Fibroblast of lung (primary cell): ENCODE results near the gene POLR2M. TPM values are rescaled to one million over a fixed set of nuclear protein-coding genes. Genes with fewer than 3 reads are reported as not detected.

Experiments
- DNase-seq, 2 donors: peaks; one replicate each; pipeline versions ENCODE4 v3.0.0 to v3.0.0-alpha.2; 2010; ENCODE audit warnings: low read depth in 2 of 2
- H2AFZ ChIP-seq: 2 replicates; pipeline ENCODE4 v1.5.1; 2012; ENCODE audit warnings: low read length, control low read depth, inconsistent platforms
- H3K27ac ChIP-seq: 2 replicates; pipeline ENCODE4 v1.5.1; 2011; ENCODE audit warnings: low read length, control low read depth; ENCODE audit not compliant: insufficient read depth
- H3K27me3 ChIP-seq: 2 replicates; pipeline ENCODE4 v1.5.1; 2011; ENCODE audit warnings: mild to moderate bottlenecking, low read length; ENCODE audit not compliant: control insufficient read depth, insufficient read depth
- H3K36me3 ChIP-seq: 2 replicates; pipeline ENCODE4 v1.5.1; 2011; ENCODE audit warnings: low read length; ENCODE audit not compliant: control insufficient read depth, insufficient read depth
- H3K4me1 ChIP-seq: 2 replicates; pipeline ENCODE4 v1.5.1; 2011; ENCODE audit warnings: low read length; ENCODE audit not compliant: control insufficient read depth, insufficient read depth; ENCODE audit errors: extremely low read depth
- H3K4me2 ChIP-seq: 2 replicates; pipeline ENCODE4 v1.5.1; 2011; ENCODE audit warnings: low read length, control low read depth; ENCODE audit not compliant: insufficient read depth; ENCODE audit errors: extremely low read depth
- H3K4me3 ChIP-seq, 4 experiments: fragments of 200-600 bp in 1 of 4; sonication (generic) in 1 of 4; replicated peaks in 1 of 4; 2 replicates each; pipeline ENCODE4 v1.5.1; 2011 to 2016; ENCODE audit warnings: low read length in 4 of 4, low read depth in 3 of 4, mild to moderate bottlenecking in 3 of 4, control low read depth in 2 of 4, inconsistent platforms in 1 of 4, mixed read lengths in 1 of 4; ENCODE audit not compliant: insufficient read depth in 1 of 4; ENCODE audit errors: control extremely low read depth in 1 of 4
- H3K79me2 ChIP-seq: 2 replicates; pipeline ENCODE4 v1.5.1; 2012; ENCODE audit warnings: mild to moderate bottlenecking, low read length, inconsistent platforms; ENCODE audit not compliant: control insufficient read depth, insufficient read depth
- H3K9ac ChIP-seq: 2 replicates; pipeline ENCODE4 v1.5.1; 2011; ENCODE audit warnings: mild to moderate bottlenecking, low read length, control low read depth; ENCODE audit not compliant: insufficient read depth
- H3K9me3 ChIP-seq: 2 replicates; pipeline ENCODE4 v1.5.1; 2012; ENCODE audit warnings: low read depth, low read length; ENCODE audit not compliant: control insufficient read depth, insufficient read depth
- H4K20me1 ChIP-seq: 2 replicates; pipeline ENCODE4 v1.5.1; 2011; ENCODE audit warnings: low read length; ENCODE audit not compliant: control insufficient read depth, insufficient read depth; ENCODE audit errors: extremely low read depth
- CTCF ChIP-seq, 2 donors: IDR thresholded peaks in 1 of 2; conservative IDR thresholded peaks in 1 of 2; 1 replicate in 1 of 2; 2 replicates in 1 of 2; pipeline ENCODE4 v1.5.1; 2011 to 2012; ENCODE audit warnings: low read length in 2 of 2, control low read depth in 1 of 2, inconsistent platforms in 1 of 2, low read depth in 1 of 2, mild to moderate bottlenecking in 1 of 2
- EZH2 ChIP-seq: IDR thresholded peaks from 2 replicates; pipeline ENCODE4 v1.5.1; 2012; ENCODE audit warnings: low read length, control low read depth, mild to moderate bottlenecking; ENCODE audit errors: missing control alignments
- polyA plus RNA-seq, 2 donors: library from polyadenylated mRNA; depleted of rRNA in 1 of 2; stranded (reverse) in 1 of 2; unstranded in 1 of 2; fragments of >200 nt; gene quantifications; 2 replicates each; pipeline ENCODE4 v1.2.1, GENCODE V29; 2011 to 2012; ENCODE audit warnings: missing spikeins in 1 of 2
- total RNA-seq: library from RNA; depleted of rRNA; stranded (reverse); fragments of >200 nt; gene quantifications from 2 replicates; pipeline ENCODE4 v1.2.1, GENCODE V29; 2014

The POLR2M gene
- total and polyA plus RNA-seq, 2 donors (not counting 1 experiment from before 2014, with no cell fraction given): 70.8 to 287 TPM

DNA sequence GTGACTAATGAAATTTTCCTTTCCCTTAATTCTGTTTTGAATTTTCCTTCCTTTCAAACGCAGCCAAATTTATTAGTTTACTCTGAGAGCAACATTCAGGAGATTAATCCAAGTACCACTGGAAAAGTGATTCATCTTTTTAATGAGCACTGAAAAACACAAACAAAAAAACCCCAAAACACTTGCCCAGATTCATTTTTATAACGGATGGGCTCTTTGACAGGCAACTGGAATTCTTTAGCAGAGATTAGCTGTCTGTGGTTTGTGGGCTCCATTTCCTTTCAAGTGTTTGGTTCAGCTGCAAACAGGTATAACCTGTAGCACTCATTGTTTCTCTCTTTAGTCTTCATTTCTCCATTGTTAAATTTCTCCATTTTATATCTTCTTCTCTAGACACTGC lies 3.1 kb upstream of the POLR2M start:
- TF ChIP-seq CTCF (conservative IDR thresholded peaks at IDR 0.05 in 1 of 2, IDR thresholded peaks at IDR 0.05 in 1 of 2; ENCODE audit: low read depth in 1 of 2, low read length in 2 of 2): no peak
- TF ChIP-seq EZH2: no peak
- Histone ChIP-seq H2AFZ (no peak overlapping the region), H3K27me3 (no peaks in the 10 kb centered on the region), H4K20me1 (no peaks in the 10 kb centered on the region), H3K4me3 (no peak overlapping the region), H3K36me3 (no peaks in the 10 kb centered on the region), H3K27ac (no peak overlapping the region), H3K4me1 (peaks cover 6% of the 10 kb centered on the region), H3K9ac (no peak overlapping the region), H3K79me2 (peaks cover 17% of the 10 kb centered on the region), H3K4me2 (no peak overlapping the region), H3K9me3 (no peaks in the 10 kb centered on the region)
- DNase-seq: peak in 1 of 2 donors; percentile 61

DNA sequence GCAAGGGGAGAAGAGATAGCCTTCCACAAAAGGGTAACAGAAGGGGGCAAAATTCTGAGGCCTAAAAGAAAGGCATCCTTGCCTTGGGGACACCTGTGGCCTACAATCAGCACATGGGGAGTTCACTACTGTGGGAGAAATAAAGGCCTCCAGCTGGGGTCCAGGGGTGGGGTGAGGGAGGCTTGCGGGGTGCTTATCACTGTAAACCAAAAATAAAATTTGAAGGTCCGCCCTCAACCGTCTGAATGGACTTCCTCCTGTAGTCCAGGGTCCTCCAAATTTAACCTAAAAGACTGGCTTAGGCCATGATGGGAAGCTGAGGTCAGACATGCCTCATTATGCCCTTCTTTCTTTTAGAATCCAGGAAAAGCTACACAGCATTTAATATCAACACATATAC lies 2.1 kb upstream of the POLR2M start:
- peaks cover 6% of the 10 kb centered on the region for H3K4me1 ChIP-seq
- H3K4me3 ChIP-seq: no peak overlapping the region
- no peaks in the 10 kb centered on the region for H3K9me3 ChIP-seq
- H3K27ac ChIP-seq: no peak overlapping the region
- H3K4me2 ChIP-seq: no peak overlapping the region
- TF ChIP-seq EZH2 (no peak), CTCF (conservative IDR thresholded peaks at IDR 0.05 in 1 of 2, IDR thresholded peaks at IDR 0.05 in 1 of 2; ENCODE audit: low read depth in 1 of 2, low read length in 2 of 2) (no peak)
- H3K36me3 ChIP-seq: peaks cover 2% of the 10 kb centered on the region
- H3K27me3 ChIP-seq: no peaks in the 10 kb centered on the region
- DNase-seq: no peak
- H3K9ac ChIP-seq: no peak overlapping the region
- peaks cover 28% of the 10 kb centered on the region for H3K79me2 ChIP-seq
- H4K20me1 ChIP-seq: no peaks in the 10 kb centered on the region
- no peak overlapping the region for H2AFZ ChIP-seq

GRCh38 chr15:57705746-57706404 lies 639 bp upstream of the POLR2M start:
- H4K20me1 ChIP-seq: no peaks in the 10 kb centered on the region

More at GRCh38 chr15:57705746-57706404, 639 bp upstream of the POLR2M start:
- peaks cover 6% of the 10 kb centered on the region for H3K4me1 ChIP-seq
- H2AFZ ChIP-seq: peak overlapping the region; percentile 95
- no peaks in the 10 kb centered on the region for H3K9me3 ChIP-seq
- H3K4me3 ChIP-seq: peak overlapping the region; percentile 37 to 99 (median 77)
- no peak for DNase-seq
- peak overlapping the region; percentile 73 for H3K4me2 ChIP-seq
- H3K79me2 ChIP-seq: peaks cover 28% of the 10 kb centered on the region
- TF ChIP-seq CTCF (conservative IDR thresholded peaks at IDR 0.05 in 1 of 2, IDR thresholded peaks at IDR 0.05 in 1 of 2; ENCODE audit: low read depth in 1 of 2, low read length in 2 of 2) (no peak), EZH2 (no peak)
- H3K36me3 ChIP-seq: peaks cover 5% of the 10 kb centered on the region
- peak overlapping the region; percentile 92 for H3K27ac ChIP-seq
- no peaks in the 10 kb centered on the region for H3K27me3 ChIP-seq
- peak overlapping the region; percentile 16 for H3K9ac ChIP-seq
